HepG2 (cell line): ENCODE measurements around the gene GNG3. TPM values are rescaled to one million over a fixed set of nuclear protein-coding genes. Genes with fewer than 3 reads are reported as not detected.

Experiments used
- ARID3A ChIP-seq: IDR thresholded peaks from 2 replicates; pipeline ENCODE4 v1.6.1; 2012; ENCODE audit warnings: low read depth, low read length, improper control_type of control experiment
- BORCS8-MEF2B ChIP-seq: sonication (generic); formaldehyde crosslinking; IDR thresholded peaks from 2 replicates; pipeline ENCODE4 v1.8.0; 2022; ENCODE audit warnings: mild to moderate bottlenecking, missing genetic modification reagents
- DMAP1 ChIP-seq: IDR thresholded peaks from 2 replicates; pipeline ENCODE4 v1.6.1; 2016
- FOXA3 ChIP-seq: IDR thresholded peaks from 2 replicates; pipeline ENCODE4 v1.6.1; 2016; ENCODE audit warnings: missing genetic modification reagents, missing compliant biosample characterization
- MAZ ChIP-seq, 2 experiments: sonication (generic) in 1 of 2; formaldehyde crosslinking in 1 of 2; IDR thresholded peaks; 2 replicates each; pipeline versions ENCODE4 v1.5.0 to v1.6.1; 2012 to 2020; ENCODE audit warnings: low read depth in 2 of 2, mild to moderate bottlenecking in 2 of 2, borderline replicate concordance in 1 of 2, improper control_type of control experiment in 1 of 2, low read length in 1 of 2, missing genetic modification reagents in 1 of 2, moderate library complexity in 1 of 2
- RFX5 ChIP-seq: IDR thresholded peaks from 2 replicates; pipeline ENCODE4 v1.6.1; 2011; ENCODE audit warnings: low read depth, low read length, improper control_type of control experiment
- ZFP1 ChIP-seq: IDR thresholded peaks from 2 replicates; pipeline ENCODE4 v1.6.1; 2016
- ZNF142 ChIP-seq: sonication (generic); formaldehyde crosslinking; IDR thresholded peaks from 2 replicates; pipeline ENCODE4 v1.4.0; 2020; ENCODE audit warnings: missing genetic modification reagents
- ZNF274 ChIP-seq: sonication (generic); formaldehyde crosslinking; IDR thresholded peaks from 2 replicates; pipeline ENCODE4 v1.5.1; 2020; ENCODE audit warnings: mild to moderate bottlenecking, missing genetic modification reagents
- ZNF430 ChIP-seq: sonication (generic); formaldehyde crosslinking; IDR thresholded peaks from 2 replicates; pipeline ENCODE4 v1.9.0; 2021; ENCODE audit warnings: mild to moderate bottlenecking, missing genetic modification reagents
- ZNF530 ChIP-seq: sonication (generic); formaldehyde crosslinking; IDR thresholded peaks from 2 replicates; pipeline ENCODE4 v1.5.0; 2020; ENCODE audit warnings: low read depth, mild to moderate bottlenecking, missing genetic modification reagents
- ZNF567 ChIP-seq: sonication (generic); formaldehyde crosslinking; IDR thresholded peaks from 2 replicates; pipeline ENCODE4 v1.8.1; 2023; ENCODE audit warnings: mild to moderate bottlenecking, missing genetic modification reagents, borderline replicate concordance
- ZNF580 ChIP-seq: IDR thresholded peaks from 2 replicates; pipeline ENCODE4 v1.6.1; 2016; ENCODE audit warnings: low read depth, borderline replicate concordance
- ZNF589 ChIP-seq: sonication (generic); formaldehyde crosslinking; conservative IDR thresholded peaks from 2 replicates; pipeline ENCODE4 v1.8.0; 2022; ENCODE audit warnings: mild to moderate bottlenecking, moderate library complexity, missing genetic modification reagents
- ZNF850 ChIP-seq: sonication (generic); formaldehyde crosslinking; conservative IDR thresholded peaks from 2 replicates; pipeline ENCODE4 v1.9.0; 2021; ENCODE audit warnings: mild to moderate bottlenecking, missing genetic modification reagents
- polyA plus RNA-seq, 8 experiments: library from polyadenylated mRNA; depleted of rRNA in 3 of 8; stranded (reverse) in 7 of 8; unstranded in 1 of 8; fragments of >200 nt; fragmentation: Illumina TruSeq in 4 of 8; extraction: Trizol in 4 of 8; gene quantifications; 2 replicates each; pipeline versions ENCODE4 v1.2.1 to v1.2.3, GENCODE V29; 2011 to 2016; ENCODE audit warnings: low read depth in 4 of 8, missing spikeins in 1 of 8, mixed read lengths in 1 of 8; ENCODE audit not compliant: insufficient read depth in 1 of 8
- total RNA-seq, 5 experiments: library from RNA; depleted of rRNA; stranded (reverse); fragments of >200 nt; fragmentation: Illumina TruSeq; extraction: Trizol; gene quantifications; 2 replicates each; pipeline ENCODE4 v1.2.3, GENCODE V29; 2016; ENCODE audit warnings: low read depth in 1 of 5
- TF ChIP-seq, protein P1 (sequence below): sonication (generic); formaldehyde crosslinking; IDR thresholded peaks from 2 replicates; pipeline ENCODE4 v1.4.0; 2020; ENCODE audit warnings: missing genetic modification reagents, borderline replicate concordance

The GNG3 gene
- total and polyA plus RNA-seq, 2 of the 13 experiments (the other 11 are each of a cell fraction or from before 2014, with no cell fraction given): not detected

GRCh38 chr11:62678770-62679696 is 28.4 kb upstream of the GNG3 start, which contains the start of gene UBXN1 (continued):
- TF ChIP-seq ZNF142 (peak; percentile 76; the same call in 1 of the 2 replicates), RFX5 (no peak), ZNF850 (no peak), ARID3A (no peak), FOXA3 (CRISPR knock-in tag) (peak; percentile 55), ZNF530 (CRISPR knock-in tag) (no peak), ZNF274 (CRISPR knock-in tag) (no peak; the same call in 1 of the 2 replicates), ZFP1 (CRISPR knock-in tag) (no peak), ZNF589 (CRISPR knock-in tag) (no peak), ZNF430 (CRISPR knock-in tag) (peak; percentile 35; the same call in 1 of the 2 replicates), ZNF580 (0 out of 2 replicates have a peak, but pooled peaks have one; percentile 44), DMAP1 (CRISPR knock-in tag) (peak; percentile 24; the same call in 1 of the 2 replicates), BORCS8-MEF2B (CRISPR knock-in tag) (peak; percentile 73; the same call in 1 of the 2 replicates), MAZ (IDR thresholded peaks at IDR 0.05; ENCODE audit: borderline replicate concordance, low read depth, low read length) (no peak), MAZ (CRISPR knock-in tag; IDR thresholded peaks at IDR 0.05; ENCODE audit: low read depth) (peak; percentile 40; the same call in 1 of the 2 replicates), ZNF567 (no peak)
- TF ChIP-seq, protein P1, sequence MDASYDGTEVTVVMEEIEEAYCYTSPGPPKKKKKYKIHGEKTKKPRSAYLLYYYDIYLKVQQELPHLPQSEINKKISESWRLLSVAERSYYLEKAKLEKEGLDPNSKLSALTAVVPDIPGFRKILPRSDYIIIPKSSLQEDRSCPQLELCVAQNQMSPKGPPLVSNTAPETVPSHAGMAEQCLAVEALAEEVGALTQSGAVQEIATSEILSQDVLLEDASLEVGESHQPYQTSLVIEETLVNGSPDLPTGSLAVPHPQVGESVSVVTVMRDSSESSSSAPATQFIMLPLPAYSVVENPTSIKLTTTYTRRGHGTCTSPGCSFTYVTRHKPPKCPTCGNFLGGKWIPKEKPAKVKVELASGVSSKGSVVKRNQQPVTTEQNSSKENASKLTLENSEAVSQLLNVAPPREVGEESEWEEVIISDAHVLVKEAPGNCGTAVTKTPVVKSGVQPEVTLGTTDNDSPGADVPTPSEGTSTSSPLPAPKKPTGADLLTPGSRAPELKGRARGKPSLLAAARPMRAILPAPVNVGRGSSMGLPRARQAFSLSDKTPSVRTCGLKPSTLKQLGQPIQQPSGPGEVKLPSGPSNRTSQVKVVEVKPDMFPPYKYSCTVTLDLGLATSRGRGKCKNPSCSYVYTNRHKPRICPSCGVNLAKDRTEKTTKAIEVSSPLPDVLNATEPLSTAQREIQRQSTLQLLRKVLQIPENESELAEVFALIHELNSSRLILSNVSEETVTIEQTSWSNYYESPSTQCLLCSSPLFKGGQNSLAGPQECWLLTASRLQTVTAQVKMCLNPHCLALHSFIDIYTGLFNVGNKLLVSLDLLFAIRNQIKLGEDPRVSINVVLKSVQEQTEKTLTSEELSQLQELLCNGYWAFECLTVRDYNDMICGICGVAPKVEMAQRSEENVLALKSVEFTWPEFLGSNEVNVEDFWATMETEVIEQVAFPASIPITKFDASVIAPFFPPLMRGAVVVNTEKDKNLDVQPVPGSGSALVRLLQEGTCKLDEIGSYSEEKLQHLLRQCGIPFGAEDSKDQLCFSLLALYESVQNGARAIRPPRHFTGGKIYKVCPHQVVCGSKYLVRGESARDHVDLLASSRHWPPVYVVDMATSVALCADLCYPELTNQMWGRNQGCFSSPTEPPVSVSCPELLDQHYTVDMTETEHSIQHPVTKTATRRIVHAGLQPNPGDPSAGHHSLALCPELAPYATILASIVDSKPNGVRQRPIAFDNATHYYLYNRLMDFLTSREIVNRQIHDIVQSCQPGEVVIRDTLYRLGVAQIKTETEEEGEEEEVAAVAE (CRISPR knock-in tag): no peak
